Neural cell (in vitro differentiated cells): ENCODE results near the gene POLE. TPM values are rescaled to one million over a fixed set of nuclear protein-coding genes. Genes with fewer than 3 reads are reported as not detected.

ENCODE experiments used
- polyA plus RNA-seq: library from polyadenylated mRNA; depleted of rRNA; stranded (reverse); fragments of >200 nt; gene quantifications from 2 replicates; pipeline ENCODE4 v1.2.3, GENCODE V29; 2014
- small RNA-seq, 3 experiments: library from RNA; depleted of rRNA; stranded (forward); fragments of <200 nt; gene quantifications; one replicate each; pipeline ENCODE3, GENCODE V24; 2012

Gene POLE
- polyA plus RNA-seq, 1 donor from 2014 or later = 8.5 TPM

Small RNA genes within 50 kb of the gene (small RNA-seq; reads per million reads assigned to genes)
- gene MIR6763 = 0 reads per million in 3 experiments
- 0 to 0.33 (median 0) reads per million in 3 experiments for gene RNA5SP379

Other genes with a start within 250 kb of the POLE start
- 11.9 and 37.0 TPM in 2 replicates for gene FBRSL1, start 197.2 kb downstream of the POLE start, polyA plus RNA-seq
- gene LRCOL1, start 76.8 kb downstream of the POLE start, polyA plus RNA-seq = not detected in 2 replicates
- gene P2RX2, start 68.6 kb downstream of the POLE start, polyA plus RNA-seq = not detected in 2 replicates
- 94.4 and 95.8 TPM in 2 replicates for gene PXMP2, start 245 bp upstream of the POLE start, polyA plus RNA-seq
- 32.5 and 46.8 TPM in 2 replicates for gene PGAM5, start 23.5 kb upstream of the POLE start, polyA plus RNA-seq
- gene ANKLE2, start 74.5 kb upstream of the POLE start, polyA plus RNA-seq = 69.9 and 72.3 TPM in 2 replicates
- 16.7 and 20.2 TPM in 2 replicates for gene GOLGA3, start 141.5 kb upstream of the POLE start, polyA plus RNA-seq
- gene CHFR, start 200.3 kb upstream of the POLE start, polyA plus RNA-seq = 88.4 and 89.3 TPM in 2 replicates